ENCODE data around the gene BTRC.
"Not testable (repeated sequence)": the region's sequence is repeated elsewhere in the genome, so short reads cannot be mapped to it uniquely, and the experiment has no call there.

BTRC gene

GRCh38 chr10:101353692-101354327 is at the start of gene BTRC:
Gene BTRC, plus strand, starts transcription at chr10:101354165. Its CDS starts 16 bp downstream, at chr10:101354181.
- peak; percentile 100 for DNase-seq

- DNase-seq = no peak
Measured at GRCh38 chr10:101304316-101304715, 49.6 kb upstream of the BTRC start.

- DNase-seq = no peak
Measured at GRCh38 chr10:101305320-101306241, 48.4 kb upstream of the BTRC start.

- no peak for DNase-seq
Measured at GRCh38 chr10:101308051-101308450, 45.9 kb upstream of the BTRC start.

- no peak for DNase-seq
Measured at GRCh38 chr10:101310529-101311184, 43.3 kb upstream of the BTRC start.

GRCh38 chr10:101311185-101312066 is 42.5 kb upstream of the BTRC start:
- DNase-seq = peak; percentile 20

- DNase-seq = no peak
Measured at GRCh38 chr10:101319241-101319915, 34.6 kb upstream of the BTRC start.

GRCh38 chr10:101321073-101321472 is 32.9 kb upstream of the BTRC start:
- no peak for DNase-seq

GRCh38 chr10:101322266-101323108 is 31.5 kb upstream of the BTRC start:
- DNase-seq = no peak

GRCh38 chr10:101323495-101323894 is 30.5 kb upstream of the BTRC start:
- DNase-seq = no peak

GRCh38 chr10:101327454-101327853 is 26.5 kb upstream of the BTRC start:
- DNase-seq = not testable (repeated sequence)

- no peak for DNase-seq
Measured at GRCh38 chr10:101329341-101330032, 24.5 kb upstream of the BTRC start.

GRCh38 chr10:101330231-101330630 is 23.7 kb upstream of the BTRC start:
- no peak for DNase-seq

- DNase-seq = peak; percentile 41
Measured at GRCh38 chr10:101330631-101331225, 23.2 kb upstream of the BTRC start.

GRCh38 chr10:101331956-101332355 is 22.0 kb upstream of the BTRC start:
- no peak for DNase-seq

- not testable (repeated sequence) for DNase-seq
Measured at GRCh38 chr10:101334259-101334658, 19.7 kb upstream of the BTRC start.

GRCh38 chr10:101336382-101336781 is 17.6 kb upstream of the BTRC start:
- DNase-seq = no peak

- no peak for DNase-seq
Measured at GRCh38 chr10:101337836-101338235, 16.1 kb upstream of the BTRC start.

- no peak for DNase-seq
Measured at GRCh38 chr10:101341438-101341837, 12.5 kb upstream of the BTRC start.

GRCh38 chr10:101346177-101346576 is 7.8 kb upstream of the BTRC start:
- DNase-seq = no peak
